ENCODE measurements around the gene UBC. TPM values are rescaled to one million over a fixed set of nuclear protein-coding genes. Genes with fewer than 3 reads are reported as not detected.
A peak's percentile ranks its signal among the peaks of the same experiment; 100 is the strongest.

UBC gene
- total RNA-seq: 1,206 and 1,443 TPM in 2 replicates

DNA sequence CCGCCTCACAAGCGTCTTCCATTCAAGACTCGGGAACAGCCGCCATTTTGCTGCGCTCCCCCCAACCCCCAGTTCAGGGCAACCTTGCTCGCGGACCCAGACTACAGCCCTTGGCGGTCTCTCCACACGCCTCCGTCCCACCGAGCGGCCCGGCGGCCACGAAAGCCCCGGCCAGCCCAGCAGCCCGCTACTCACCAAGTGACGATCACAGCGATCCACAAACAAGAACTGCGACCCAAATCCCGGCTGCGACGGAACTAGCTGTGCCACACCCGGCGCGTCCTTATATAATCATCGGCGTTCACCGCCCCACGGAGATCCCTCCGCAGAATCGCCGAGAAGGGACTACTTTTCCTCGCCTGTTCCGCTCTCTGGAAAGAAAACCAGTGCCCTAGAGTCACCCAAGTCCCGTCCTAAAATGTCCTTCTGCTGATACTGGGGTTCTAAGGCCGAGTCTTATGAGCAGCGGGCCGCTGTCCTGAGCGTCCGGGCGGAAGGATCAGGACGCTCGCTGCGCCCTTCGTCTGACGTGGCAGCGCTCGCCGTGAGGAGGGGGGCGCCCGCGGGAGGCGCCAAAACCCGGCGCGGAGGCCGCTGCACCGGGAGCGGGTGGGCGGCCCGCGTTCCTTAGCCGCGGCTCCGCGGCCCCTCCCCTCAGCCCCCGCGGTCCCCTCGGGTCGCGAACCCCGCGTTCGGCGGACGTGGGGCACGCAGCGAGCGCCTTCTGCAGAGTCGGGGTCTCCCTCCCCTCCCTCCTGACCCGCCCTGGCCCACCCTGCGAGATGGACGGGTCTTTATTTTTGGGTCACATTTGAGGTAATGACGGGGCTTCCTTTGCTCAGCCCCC lies at the start of gene UBC:
Gene UBC (minus strand): TSS at position 259 of the 847 bp plus-strand sequence. CDS start 879 bp downstream, outside the sequence.

DNA sequence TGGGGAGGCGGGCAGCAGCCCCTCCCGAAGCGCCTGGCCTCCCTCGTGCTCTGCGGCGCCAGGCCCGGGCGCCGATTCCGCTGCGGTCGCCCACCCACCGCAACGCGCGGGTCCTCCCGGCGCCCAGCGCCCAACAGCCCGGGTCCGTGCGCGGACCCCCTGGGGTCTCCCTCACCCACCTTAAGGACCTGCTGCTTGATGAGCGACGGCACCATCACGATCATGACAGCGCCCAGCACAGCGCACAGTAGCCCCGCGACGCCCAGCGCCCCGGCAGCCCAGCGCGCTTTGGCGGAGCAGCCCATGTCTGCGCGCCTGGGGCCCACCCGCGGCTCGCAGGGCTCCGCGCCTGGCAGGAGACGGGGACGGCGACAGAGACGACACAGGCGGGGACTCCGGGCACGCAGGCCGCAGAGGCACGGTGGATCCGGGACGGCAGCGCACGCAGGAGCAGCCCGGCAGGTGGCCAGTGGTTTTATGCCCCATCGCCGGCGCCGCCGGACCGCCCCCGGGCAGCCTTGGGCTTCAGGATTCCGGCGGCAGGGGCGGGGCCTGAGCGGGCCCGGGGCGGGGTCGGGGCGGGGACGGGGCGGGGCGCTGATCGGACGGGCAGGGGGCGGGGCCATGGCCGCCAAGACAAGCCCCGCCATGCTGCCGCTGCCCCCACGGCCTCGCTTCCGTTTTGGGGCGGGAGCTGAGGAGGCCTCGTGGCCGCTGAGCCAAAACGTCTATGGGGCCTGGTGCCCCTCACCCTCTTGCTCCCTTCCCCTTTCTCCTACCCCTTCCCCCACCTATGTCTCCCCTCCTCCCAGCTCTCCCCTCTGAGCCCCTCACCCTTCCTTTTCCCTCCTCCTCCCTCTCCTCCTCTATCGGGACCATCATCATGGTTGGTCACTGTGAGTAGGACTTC lies 50.8 kb downstream of the UBC start, which contains the start of gene SCARB1:
Gene SCARB1 (minus strand): TSS at position 449 of the 910 bp plus-strand sequence. CDS start 144 bp downstream, at position 305.

Small RNA genes lying within 50 kb of the gene (small RNA-seq; reads per million reads assigned to genes)
- 0.45 reads per million, percentile 26 among the genes with 10 or more reads in this experiment for gene MIR5188
- gene RNU6-927P: not detected

Other genes with a start within 250 kb of the UBC start
- gene SCARB1, start 50.8 kb downstream of the UBC start, total RNA-seq: 32.0 and 55.1 TPM in 2 replicates
- 20.3 and 21.7 TPM in 2 replicates for gene DHX37, start 74.5 kb upstream of the UBC start, total RNA-seq
- gene BRI3BP, start 79.0 kb upstream of the UBC start, total RNA-seq: 3.6 and 5.5 TPM in 2 replicates
- 18.9 and 19.0 TPM in 2 replicates for gene AACS, start 150.8 kb upstream of the UBC start, total RNA-seq